ENCODE measurements around the gene TGFA.

DNA sequence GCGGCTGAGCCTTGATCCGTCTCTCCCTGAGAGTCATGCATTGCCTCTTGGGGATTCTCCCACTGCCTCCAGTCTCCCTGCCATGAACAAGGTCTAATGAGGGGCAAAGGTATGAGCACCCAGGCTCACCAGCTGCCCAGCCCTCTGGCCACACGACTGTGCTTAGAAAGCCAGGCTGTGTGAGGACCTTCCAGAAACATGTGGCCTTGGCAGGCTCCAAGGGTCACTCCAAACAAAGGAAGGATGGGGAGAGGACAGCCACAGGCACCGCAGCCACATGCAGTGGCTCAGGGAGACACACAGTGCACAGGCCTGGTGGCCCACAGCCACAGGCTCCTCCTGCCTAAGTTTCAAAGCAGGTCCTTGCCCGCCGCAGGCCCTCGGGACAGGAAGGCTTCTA is 35.8 kb downstream of the TGFA start:
- TF ChIP-seq CTCF (tag by site-specific recombination; IDR thresholded peaks at IDR 0.05) (no peak), SETDB1 (IDR thresholded peaks at IDR 0.05; ENCODE audit: insufficient read length, low read length) (no peak)
- TF ChIP-seq, protein P1, sequence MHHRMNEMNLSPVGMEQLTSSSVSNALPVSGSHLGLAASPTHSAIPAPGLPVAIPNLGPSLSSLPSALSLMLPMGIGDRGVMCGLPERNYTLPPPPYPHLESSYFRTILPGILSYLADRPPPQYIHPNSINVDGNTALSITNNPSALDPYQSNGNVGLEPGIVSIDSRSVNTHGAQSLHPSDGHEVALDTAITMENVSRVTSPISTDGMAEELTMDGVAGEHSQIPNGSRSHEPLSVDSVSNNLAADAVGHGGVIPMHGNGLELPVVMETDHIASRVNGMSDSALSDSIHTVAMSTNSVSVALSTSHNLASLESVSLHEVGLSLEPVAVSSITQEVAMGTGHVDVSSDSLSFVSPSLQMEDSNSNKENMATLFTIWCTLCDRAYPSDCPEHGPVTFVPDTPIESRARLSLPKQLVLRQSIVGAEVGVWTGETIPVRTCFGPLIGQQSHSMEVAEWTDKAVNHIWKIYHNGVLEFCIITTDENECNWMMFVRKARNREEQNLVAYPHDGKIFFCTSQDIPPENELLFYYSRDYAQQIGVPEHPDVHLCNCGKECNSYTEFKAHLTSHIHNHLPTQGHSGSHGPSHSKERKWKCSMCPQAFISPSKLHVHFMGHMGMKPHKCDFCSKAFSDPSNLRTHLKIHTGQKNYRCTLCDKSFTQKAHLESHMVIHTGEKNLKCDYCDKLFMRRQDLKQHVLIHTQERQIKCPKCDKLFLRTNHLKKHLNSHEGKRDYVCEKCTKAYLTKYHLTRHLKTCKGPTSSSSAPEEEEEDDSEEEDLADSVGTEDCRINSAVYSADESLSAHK (tag by site-specific recombination; IDR thresholded peaks at IDR 0.05) = no peak

Measured in HEK293 (cell line).